Ovary (tissue), 9 donors: ENCODE results near the gene MCOLN2. TPM values are rescaled to one million over a fixed set of nuclear protein-coding genes. Genes with fewer than 3 reads are reported as not detected.
"Not testable (repeated sequence)": the region's sequence is repeated elsewhere in the genome, so short reads cannot be mapped to it uniquely, and the experiment has no call there.

Experiments
- DNase-seq, 5 donors: peaks; one replicate each; pipeline ENCODE4 v3.0.0-alpha.2; 2019 to 2020
- H3K27ac ChIP-seq, 2 donors: fragments of 200-600 bp; one replicate each; pipeline versions ENCODE4 v1.5.1 to v1.8.0; 2019 to 2022
- H3K27me3 ChIP-seq: fragments of 200-600 bp; one replicate; pipeline ENCODE4 v1.8.0; 2022
- H3K36me3 ChIP-seq: fragments of 200-600 bp; sonication (generic); one replicate; pipeline ENCODE4 v1.5.1; 2019
- H3K4me1 ChIP-seq: one replicate; pipeline ENCODE4 v1.8.1; 2013; ENCODE audit warnings: mild to moderate bottlenecking, moderate library complexity; ENCODE audit not compliant: insufficient read depth
- H3K4me3 ChIP-seq: fragments of 200-600 bp; sonication (generic); one replicate; pipeline ENCODE4 v1.5.1; 2017
- H3K9me3 ChIP-seq, 2 donors: fragments of 200-600 bp in 1 of 2; sonication (generic) in 1 of 2; one replicate each; pipeline versions ENCODE4 v1.5.1 to v1.8.1; 2013 to 2019; ENCODE audit warnings: mild to moderate bottlenecking in 1 of 2, moderate library complexity in 1 of 2
- CTCF ChIP-seq, 3 donors: fragments of 450-650 bp in 2 of 3; fragments of 200-600 bp in 1 of 3; IDR thresholded peaks; one replicate each; pipeline versions ENCODE4 v1.5.1 to v1.8.0; 2016 to 2022; ENCODE audit warnings: antibody characterized with exemption in 3 of 3, mild to moderate bottlenecking in 1 of 3
- EP300 ChIP-seq: sonication (generic); formaldehyde crosslinking; IDR thresholded peaks from one replicate; pipeline ENCODE4 v1.6.1; 2017; ENCODE audit warnings: antibody characterized with exemption
- POLR2A ChIP-seq: fragments of 450-650 bp; IDR thresholded peaks from one replicate; pipeline ENCODE4 v1.6.1; 2017; ENCODE audit warnings: antibody characterized with exemption, mild to moderate bottlenecking, moderate library complexity
- WGBS, 3 donors: extraction: QIAGEN DNeasy Blood & Tissue Kit in 1 of 3; methylation state at CpG; one replicate each; pipeline versions ENCODE4 v1.1.5 to v1.1.7; 2013 to 2017; 5-methylcytosine and 5-hydroxymethylcytosine counted together
- intact Hi-C, 4 donors: fragments of 100-400 bp; cut with DNase I; formaldehyde crosslinking; loops; one replicate each; pipeline versions ENCODE4 v1.11.0 to v1.15.1; 2022 to 2023
- polyA plus RNA-seq, 2 donors: library from polyadenylated mRNA; stranded (reverse); fragments of 200-250 nt in 1 of 2; fragments of 350-450 nt in 1 of 2; fragmentation: Illumina TruSeq in 1 of 2; extraction: RNeasy Lipid Tissue Mini Kit (QIAGEN cat#74804) in 1 of 2; gene quantifications; one replicate each; pipeline ENCODE4 v1.2.3, GENCODE V29; 2013 to 2014
- total RNA-seq, 7 donors: library from RNA; depleted of rRNA in 2 of 7; stranded (reverse); fragments of >200 nt in 2 of 7; fragmentation: NEBNext Ultra II Directional in 3 of 7; extraction: Animal tissue kit (Norgen Biotek cat#: 25700) in 3 of 7; gene quantifications; one replicate each; pipeline versions ENCODE4 v1.1.0 to v1.2.4, GENCODE V29; 2016 to 2023
- donor health status: DM: no; HTN: no; CAD: no; lungs with moderate emphysema.
- donor health status: DM: no; HTN: no; CAD: no.
- donor health status: Bipolar disorder and iron deficiency.
- donor health status: DM: yes; HTN: yes; CAD: no.
- donor health status: DM: no; HTN: no; CAD: no.
- donor health status: DM: yes; HTN: yes; CAD: no.

MCOLN2 gene
- total and polyA plus RNA-seq, 9 donors = 0.15 to 3.3 (median 0.60) TPM

- H3K27me3 ChIP-seq = no peaks in the 10 kb centered on the region
- H3K36me3 ChIP-seq = no peaks in the 10 kb centered on the region
- H3K4me3 ChIP-seq = no peak overlapping the region
- no peaks in the 10 kb centered on the region for H3K9me3 ChIP-seq
- TF ChIP-seq EP300 (no peak), CTCF (IDR thresholded peaks at IDR 0.05) (no peak), POLR2A (no peak)
- no peaks in the 10 kb centered on the region for H3K4me1 ChIP-seq
- DNase-seq = no peak
- intact Hi-C loops = loop anchor here in 1 of 4 donors (5.0 kb wide), 1 partner anchor 82 kb away; no protein-coding TSS in a partner anchor
- 87 to 93% (median 92%) methylated on average over 3 of the region's 3 CpGs for WGBS, 3 donors
- H3K27ac ChIP-seq = no peak overlapping the region
These were observed 27.8 kb upstream of the MCOLN2 start for GRCh38 chr1:85024736-85025135.

GRCh38 chr1:85022700-85023099 is 25.8 kb upstream of the MCOLN2 start:
- no peak for DNase-seq
- intact Hi-C loops = loop anchor here in 1 of 4 donors (5.0 kb wide), 1 partner anchor 80 kb away; no protein-coding TSS in a partner anchor

GRCh38 chr1:85019994-85020393 is 23.1 kb upstream of the MCOLN2 start:
- no peak for DNase-seq
- intact Hi-C loops = loop anchor here in 1 of 4 donors (5.0 kb wide), 1 partner anchor 78 kb away; no protein-coding TSS in a partner anchor
- WGBS, 3 donors = 73 to 75% (median 75%) methylated on average over 4 of the region's 4 CpGs

More at GRCh38 chr1:85022700-85023099, 25.8 kb upstream of the MCOLN2 start:
- Histone ChIP-seq H3K36me3 (no peaks in the 10 kb centered on the region), H3K4me3 (no peak overlapping the region), H3K27ac (no peak overlapping the region), H3K27me3 (no peaks in the 10 kb centered on the region), H3K4me1 (no peaks in the 10 kb centered on the region), H3K9me3 (no peaks in the 10 kb centered on the region)
- TF ChIP-seq POLR2A (no peak), EP300 (no peak), CTCF (IDR thresholded peaks at IDR 0.05) (no peak)

DNA sequence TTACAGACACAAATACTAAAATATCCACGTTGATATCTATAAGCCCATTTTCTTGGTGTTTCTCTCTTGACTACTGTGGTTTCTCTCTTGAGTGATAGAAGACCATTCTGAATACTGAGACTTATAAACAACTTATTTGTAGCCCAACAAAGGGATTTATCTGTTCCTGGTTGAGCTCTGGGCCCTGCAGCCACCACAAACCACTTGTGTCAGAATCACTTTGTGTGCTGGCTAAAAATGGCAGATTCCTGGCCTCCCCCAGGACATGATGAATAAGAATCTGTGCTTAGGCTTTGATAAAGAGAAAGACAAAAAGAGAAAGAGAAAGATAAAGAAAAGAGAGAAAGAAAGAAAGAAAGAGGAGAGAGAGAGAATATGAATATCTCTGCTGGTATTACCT is 18.9 kb upstream of the MCOLN2 start:
- no peaks in the 10 kb centered on the region for H3K27me3 ChIP-seq
- no peaks in the 10 kb centered on the region for H3K36me3 ChIP-seq
- DNase-seq = no peak
- no peak overlapping the region for H3K27ac ChIP-seq
- H3K9me3 ChIP-seq = no peaks in the 10 kb centered on the region
- intact Hi-C loops = no loop called here
- no peaks in the 10 kb centered on the region for H3K4me1 ChIP-seq
- no peak overlapping the region for H3K4me3 ChIP-seq
- no peak for TF ChIP-seq POLR2A
- no peak for TF ChIP-seq EP300
- TF ChIP-seq CTCF (IDR thresholded peaks at IDR 0.05) = no peak
- 90 to 93% (median 90%) methylated on average over 1 of the region's 1 CpG for WGBS, 3 donors

More at GRCh38 chr1:85019994-85020393, 23.1 kb upstream of the MCOLN2 start:
- TF ChIP-seq POLR2A (no peak), EP300 (no peak), CTCF (IDR thresholded peaks at IDR 0.05) (no peak)
- H3K36me3 ChIP-seq = no peaks in the 10 kb centered on the region
- H3K27me3 ChIP-seq = no peaks in the 10 kb centered on the region
- no peaks in the 10 kb centered on the region for H3K9me3 ChIP-seq
- no peaks in the 10 kb centered on the region for H3K4me1 ChIP-seq
- no peak overlapping the region for H3K4me3 ChIP-seq
- no peak overlapping the region for H3K27ac ChIP-seq

DNA sequence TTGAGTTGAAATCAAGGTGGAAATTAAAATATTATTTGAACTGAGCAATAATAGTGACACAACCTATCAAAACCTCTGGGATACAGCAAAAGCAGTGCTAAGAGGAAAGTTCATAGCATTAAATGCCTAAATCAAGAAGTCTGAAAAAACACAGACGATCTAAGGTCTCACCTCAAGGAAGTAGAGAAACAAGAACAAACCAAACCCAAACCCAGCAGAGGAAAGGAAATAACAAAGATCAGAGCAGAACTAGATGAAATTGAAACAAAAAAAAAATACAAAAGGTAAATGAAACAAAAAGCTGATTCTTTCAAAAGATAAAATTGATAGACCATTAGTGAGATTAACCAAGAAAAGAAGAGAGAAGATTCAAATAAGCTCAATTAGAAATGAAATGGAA is 8.7 kb upstream of the MCOLN2 start:
- H3K9me3 ChIP-seq, H3K27ac ChIP-seq, DNase-seq, H3K4me3 ChIP-seq, intact Hi-C loops, H3K36me3 ChIP-seq, H3K27me3 ChIP-seq, H3K4me1 ChIP-seq: not testable (repeated sequence)
- WGBS, 3 donors = 75 to 97% (median 85%) methylated on average over 1 of the region's 1 CpG
